CD4-positive, CD25-positive, alpha-beta regulatory T cell (primary cell): ENCODE measurements around the gene DOK6. TPM values are rescaled to one million over a fixed set of nuclear protein-coding genes. Genes with fewer than 3 reads are reported as not detected.
"Not testable (repeated sequence)": the region's sequence is repeated elsewhere in the genome, so short reads cannot be mapped to it uniquely, and the experiment has no call there.

Source experiments
- ATAC-seq, 2 donors: fragments of 150-1000 bp; cut with Tn5 transposase; one replicate each; pipeline ENCODE4 v1.10.0; 2021; ENCODE audit warnings: low read depth in 2 of 2, moderate number of reproducible peaks in 2 of 2, moderate library complexity in 1 of 2
- DNase-seq, 3 donors: peaks; one replicate each; pipeline versions ENCODE4 v3.0.0 to v3.0.0-alpha.2; 2012 to 2022; ENCODE audit warnings: mixed read lengths in 1 of 3
- H3K27ac ChIP-seq: one replicate; pipeline ENCODE4 v1.7.0; 2013; ENCODE audit warnings: mild to moderate bottlenecking, low read length; ENCODE audit not compliant: insufficient read depth, poor library complexity, severe bottlenecking
- H3K27me3 ChIP-seq: one replicate; pipeline ENCODE4 v1.7.0; 2013; ENCODE audit warnings: low read length; ENCODE audit not compliant: control insufficient read depth, insufficient read depth
- H3K36me3 ChIP-seq: one replicate; pipeline ENCODE4 v1.7.0; 2013; ENCODE audit warnings: mild to moderate bottlenecking, low read length, moderate library complexity; ENCODE audit not compliant: control insufficient read depth, insufficient read depth
- H3K4me1 ChIP-seq: 2 replicates; pipeline ENCODE4 v1.7.0; 2013; ENCODE audit warnings: mild to moderate bottlenecking, low read length; ENCODE audit not compliant: insufficient read depth, control insufficient read depth, poor library complexity, severe bottlenecking
- H3K4me3 ChIP-seq: one replicate; pipeline ENCODE4 v1.7.0; 2013; ENCODE audit warnings: low read depth, mild to moderate bottlenecking, low read length, moderate library complexity
- H3K9me3 ChIP-seq, 2 experiments: 1 replicate in 1 of 2; 2 replicates in 1 of 2; pipeline ENCODE4 v1.7.0; 2013; ENCODE audit warnings: low read length in 2 of 2, mild to moderate bottlenecking in 1 of 2, moderate library complexity in 1 of 2; ENCODE audit not compliant: control insufficient read depth in 2 of 2
- H3K27ac Mint-ChIP-seq, 3 donors: one replicate each; pipeline ENCODE4 v1.8.0; 2020 to 2022; ENCODE audit warnings: mild to moderate bottlenecking in 3 of 3, mixed read lengths in 3 of 3, moderate library complexity in 2 of 3
- H3K27me3 Mint-ChIP-seq: one replicate; pipeline ENCODE4 v1.8.0; 2022; ENCODE audit warnings: mild to moderate bottlenecking, mixed read lengths
- H3K36me3 Mint-ChIP-seq: one replicate; pipeline ENCODE4 v1.8.0; 2020; ENCODE audit warnings: mixed read lengths
- H3K4me1 Mint-ChIP-seq, 4 donors: one replicate each; pipeline ENCODE4 v1.8.0; 2020 to 2022; ENCODE audit warnings: mixed read lengths in 4 of 4, mild to moderate bottlenecking in 1 of 4
- H3K4me3 Mint-ChIP-seq, 4 donors: one replicate each; pipeline ENCODE4 v1.8.0; 2020 to 2022; ENCODE audit warnings: mild to moderate bottlenecking in 4 of 4, mixed read lengths in 4 of 4, moderate library complexity in 3 of 4
- H3K9me3 Mint-ChIP-seq, 7 donors: one replicate each; pipeline ENCODE4 v1.8.0; 2020 to 2022; ENCODE audit warnings: mixed read lengths in 7 of 7, mild to moderate bottlenecking in 3 of 7, moderate library complexity in 2 of 7
- polyA plus RNA-seq, 4 donors: library from polyadenylated mRNA; unstranded; fragments of 300-500 nt; fragmentation: Illumina TruSeq; gene quantifications; one replicate each; pipeline ENCODE4 v1.2.3, GENCODE V29; 2021
- total RNA-seq: library from RNA; stranded (reverse); gene quantifications from one replicate; pipeline ENCODE4 v1.2.3, GENCODE V29; 2022

The DOK6 gene
- total and polyA plus RNA-seq, 5 donors from 2014 or later: 0.03 TPM; not detected in 4

- peaks cover 6% of the 10 kb centered on the region for H3K36me3 ChIP-seq
- no peak overlapping the region for H3K4me3 ChIP-seq
- DNase-seq: no peak
- no peak overlapping the region for H3K27ac ChIP-seq
- H3K36me3 Mint-ChIP-seq: peaks cover 13% of the 10 kb centered on the region
- peaks cover 0 to 4% (median 0%) of the 10 kb centered on the region in 7 donors for H3K9me3 Mint-ChIP-seq
- H3K9me3 ChIP-seq: no peaks in the 10 kb centered on the region
- no peaks in the 10 kb centered on the region for H3K27me3 Mint-ChIP-seq
- no peaks in the 10 kb centered on the region for H3K4me1 ChIP-seq
- no peak overlapping the region for H3K4me3 Mint-ChIP-seq
- no peaks in the 10 kb centered on the region for H3K27me3 ChIP-seq
- no peak for ATAC-seq
- H3K4me1 Mint-ChIP-seq: peaks cover 2 to 13% (median 6%) of the 10 kb centered on the region in 4 donors
- H3K27ac Mint-ChIP-seq: no peak overlapping the region
Measured at GRCh38 chr18:69876490-69876889, 475.8 kb downstream of the DOK6 start.

- H3K27ac ChIP-seq: no peak overlapping the region
- Mint-ChIP-seq H3K36me3 (peaks cover 6% of the 10 kb centered on the region), H3K4me3 (no peak overlapping the region), H3K4me1 (peaks cover 2 to 15% (median 6%) of the 10 kb centered on the region in 4 donors), H3K9me3 (peaks cover 0 to 4% (median 0%) of the 10 kb centered on the region in 7 donors), H3K27me3 (no peaks in the 10 kb centered on the region), H3K27ac (no peak overlapping the region)
- H3K4me1 ChIP-seq: no peaks in the 10 kb centered on the region
- DNase-seq (no peak), ATAC-seq (no peak)
- H3K9me3 ChIP-seq: no peaks in the 10 kb centered on the region
- no peaks in the 10 kb centered on the region for H3K27me3 ChIP-seq
- peaks cover 2% of the 10 kb centered on the region for H3K36me3 ChIP-seq
- H3K4me3 ChIP-seq: no peak overlapping the region
Measured at GRCh38 chr18:69878213-69878933, 477.7 kb downstream of the DOK6 start.

- H3K27ac Mint-ChIP-seq, H3K4me3 Mint-ChIP-seq, H3K36me3 ChIP-seq, DNase-seq, H3K9me3 ChIP-seq, H3K27ac ChIP-seq, H3K27me3 Mint-ChIP-seq, H3K36me3 Mint-ChIP-seq, H3K27me3 ChIP-seq, H3K4me1 ChIP-seq, ATAC-seq, H3K4me3 ChIP-seq, H3K9me3 Mint-ChIP-seq: not testable (repeated sequence)
- H3K4me1 Mint-ChIP-seq: peaks cover 2 to 18% (median 7%) of the 10 kb centered on the region in 4 donors
Measured at GRCh38 chr18:69879051-69879450, 478.4 kb downstream of the DOK6 start.

GRCh38 chr18:69880083-69880482 is 479.4 kb downstream of the DOK6 start:
- Mint-ChIP-seq H3K36me3 (peaks cover 7% of the 10 kb centered on the region), H3K4me3 (no peak overlapping the region), H3K27me3 (no peaks in the 10 kb centered on the region), H3K4me1 (peaks cover 4 to 18% (median 9%) of the 10 kb centered on the region in 4 donors), H3K9me3 (peaks cover 0 to 4% (median 0%) of the 10 kb centered on the region in 7 donors), H3K27ac (no peak overlapping the region)
- no peaks in the 10 kb centered on the region for H3K4me1 ChIP-seq
- peaks cover 2% of the 10 kb centered on the region for H3K36me3 ChIP-seq
- DNase-seq (no peak), ATAC-seq (no peak)
- H3K27me3 ChIP-seq: no peaks in the 10 kb centered on the region
- no peak overlapping the region for H3K4me3 ChIP-seq
- no peak overlapping the region for H3K27ac ChIP-seq
- no peaks in the 10 kb centered on the region for H3K9me3 ChIP-seq

- H3K9me3 Mint-ChIP-seq: peaks cover 0 to 4% (median 0%) of the 10 kb centered on the region in 7 donors
- ATAC-seq (no peak), DNase-seq (no peak)
- no peaks in the 10 kb centered on the region for H3K9me3 ChIP-seq
- H3K36me3 Mint-ChIP-seq: peaks cover 11% of the 10 kb centered on the region
- no peak overlapping the region for H3K4me3 Mint-ChIP-seq
- no peaks in the 10 kb centered on the region for H3K27me3 ChIP-seq
- no peaks in the 10 kb centered on the region for H3K36me3 ChIP-seq
- no peak overlapping the region for H3K4me3 ChIP-seq
- peaks cover 8 to 23% (median 18%) of the 10 kb centered on the region in 4 donors for H3K4me1 Mint-ChIP-seq
- no peaks in the 10 kb centered on the region for H3K27me3 Mint-ChIP-seq
- H3K27ac ChIP-seq: no peak overlapping the region
- H3K27ac Mint-ChIP-seq: no peak overlapping the region
- no peaks in the 10 kb centered on the region for H3K4me1 ChIP-seq
Measured at GRCh38 chr18:69882965-69883668, 482.4 kb downstream of the DOK6 start.

- no peak overlapping the region for H3K4me3 Mint-ChIP-seq
- Histone ChIP-seq H3K27me3 (no peaks in the 10 kb centered on the region), H3K4me1 (peaks cover 3% of the 10 kb centered on the region), H3K27ac (no peak overlapping the region), H3K36me3 (no peaks in the 10 kb centered on the region), H3K4me3 (no peak overlapping the region), H3K9me3 (no peaks in the 10 kb centered on the region)
- peak overlapping the region in 2 of 3 donors; percentile 36 to 42 for H3K27ac Mint-ChIP-seq
- no peaks in the 10 kb centered on the region for H3K27me3 Mint-ChIP-seq
- H3K4me1 Mint-ChIP-seq: peaks cover 9 to 25% (median 19%) of the 10 kb centered on the region in 4 donors
- ATAC-seq (no peak), DNase-seq (no peak)
- H3K36me3 Mint-ChIP-seq: peaks cover 11% of the 10 kb centered on the region
- peaks cover 0 to 3% (median 0%) of the 10 kb centered on the region in 7 donors for H3K9me3 Mint-ChIP-seq
Measured at GRCh38 chr18:69883781-69884180, 483.1 kb downstream of the DOK6 start.

GRCh38 chr18:69885355-69885754 is 484.7 kb downstream of the DOK6 start:
- Mint-ChIP-seq H3K27me3 (no peaks in the 10 kb centered on the region), H3K36me3 (peaks cover 15% of the 10 kb centered on the region), H3K4me3 (peak overlapping the region; percentile 16 to 87 (median 66)), H3K9me3 (peaks cover 0 to 3% (median 0%) of the 10 kb centered on the region in 7 donors), H3K27ac (peak overlapping the region; percentile 66 to 90 (median 87)), H3K4me1 (peaks cover 14 to 35% (median 24%) of the 10 kb centered on the region in 4 donors)
- Histone ChIP-seq H3K27ac (no peak overlapping the region), H3K9me3 (peaks cover 0 to under 1% of the 10 kb centered on the region in 2 experiments), H3K4me3 (no peak overlapping the region), H3K27me3 (no peaks in the 10 kb centered on the region), H3K4me1 (peaks cover 8% of the 10 kb centered on the region), H3K36me3 (no peaks in the 10 kb centered on the region)
- ATAC-seq: no peak
- DNase-seq: no peak
